ENCODE measurements around the gene MCM9. TPM values are rescaled to one million over a fixed set of nuclear protein-coding genes. Genes with fewer than 3 reads are reported as not detected.
"Not testable (repeated sequence)": the region's sequence is repeated elsewhere in the genome, so short reads cannot be mapped to it uniquely, and the experiment has no call there.

Gene MCM9
- total RNA-seq, 1 donor from 2014 or later, result 20.4 TPM

GRCh38 chr6:118768904-118769325 is 166.0 kb downstream of the MCM9 start:
- no peak for TF ChIP-seq CTCF (conservative IDR thresholded peaks at IDR 0.05)
- Mint-ChIP-seq H3K36me3 (ENCODE audit: low read depth) (no peaks in the 10 kb centered on the region), H3K9me3 (peaks cover 6% of the 10 kb centered on the region), H3K4me1 (peaks cover 39% of the 10 kb centered on the region), H3K4me3 (no peak overlapping the region), H3K27ac (ENCODE audit: unreplicated experiment) (no peak overlapping the region), H3K27me3 (ENCODE audit: low read depth) (no peaks in the 10 kb centered on the region)
- no peak for DNase-seq (ENCODE audit: low read depth, low spot score)

GRCh38 chr6:118768441-118768840 is 166.5 kb downstream of the MCM9 start:
- Mint-ChIP-seq H3K36me3 (ENCODE audit: low read depth) (no peaks in the 10 kb centered on the region), H3K27ac (ENCODE audit: unreplicated experiment) (no peak overlapping the region), H3K27me3 (ENCODE audit: low read depth) (no peaks in the 10 kb centered on the region), H3K4me3 (no peak overlapping the region), H3K9me3 (peaks cover 6% of the 10 kb centered on the region), H3K4me1 (peaks cover 34% of the 10 kb centered on the region)
- no peak for TF ChIP-seq CTCF (conservative IDR thresholded peaks at IDR 0.05)
- no peak for DNase-seq (ENCODE audit: low read depth, low spot score)

GRCh38 chr6:118765316-118765715 is 169.6 kb downstream of the MCM9 start:
- H3K27ac Mint-ChIP-seq (ENCODE audit: unreplicated experiment); H3K36me3 Mint-ChIP-seq (ENCODE audit: low read depth); H3K27me3 Mint-ChIP-seq (ENCODE audit: low read depth); H3K9me3 Mint-ChIP-seq; DNase-seq (ENCODE audit: low read depth, low spot score); H3K4me3 Mint-ChIP-seq: not testable (repeated sequence)
- peaks cover 26% of the 10 kb centered on the region for H3K4me1 Mint-ChIP-seq

- no peak for DNase-seq (ENCODE audit: low read depth, low spot score)
- no peak overlapping the region for H3K27ac Mint-ChIP-seq (ENCODE audit: unreplicated experiment)
- H3K9me3 Mint-ChIP-seq, result peaks cover 6% of the 10 kb centered on the region
- no peak for TF ChIP-seq CTCF (conservative IDR thresholded peaks at IDR 0.05)
- peaks cover 22% of the 10 kb centered on the region for H3K4me1 Mint-ChIP-seq
- no peak overlapping the region for H3K4me3 Mint-ChIP-seq
- H3K36me3 Mint-ChIP-seq (ENCODE audit: low read depth), result no peaks in the 10 kb centered on the region
- H3K27me3 Mint-ChIP-seq (ENCODE audit: low read depth), result no peaks in the 10 kb centered on the region
Measured at GRCh38 chr6:118764766-118765165, 170.2 kb downstream of the MCM9 start.

Other genes with a start within 250 kb of the MCM9 start
- 39.6 and 40.1 TPM in 2 replicates for gene ASF1A, start 41.0 kb downstream of the MCM9 start, total RNA-seq
- 7.6 and 7.8 TPM in 2 replicates for gene FAM184A, start 143.5 kb upstream of the MCM9 start, total RNA-seq